Epithelial cell of proximal tubule (primary cell): ENCODE data around the gene RNMT. TPM values are rescaled to one million over a fixed set of nuclear protein-coding genes. Genes with fewer than 3 reads are reported as not detected.

Experiments
- DNase-seq: peaks from one replicate; pipeline ENCODE4 v3.0.0-alpha.2; 2011; ENCODE audit warnings: low read depth
- H3K4me3 ChIP-seq: 2 replicates; pipeline ENCODE4 v1.5.1; 2011; ENCODE audit warnings: low read depth, mild to moderate bottlenecking, low read length
- CTCF ChIP-seq: conservative IDR thresholded peaks from 2 replicates; pipeline ENCODE4 v1.5.1; 2012; ENCODE audit warnings: low read depth, mild to moderate bottlenecking, low read length
- total RNA-seq: library from RNA; depleted of rRNA; stranded (reverse); fragments of >200 nt; gene quantifications from 2 replicates; pipeline ENCODE4 v1.2.3, GENCODE V29; 2015

RNMT gene
- total RNA-seq, 1 donor from 2014 or later: 27.4 TPM

- no peak overlapping the region for H3K4me3 ChIP-seq
- no peak for TF ChIP-seq CTCF
- no peak for DNase-seq
These were observed 36.4 kb downstream of the RNMT start for GRCh38 chr18:13762690-13763439.

GRCh38 chr18:13775058-13775457, 48.6 kb downstream of the RNMT start:
- TF ChIP-seq CTCF: no peak
- H3K4me3 ChIP-seq: no peak overlapping the region
- DNase-seq: no peak

- TF ChIP-seq CTCF: no peak
- no peak overlapping the region for H3K4me3 ChIP-seq
- no peak for DNase-seq
These were observed 64.7 kb downstream of the RNMT start for GRCh38 chr18:13791181-13791580.

- no peak for DNase-seq
- H3K4me3 ChIP-seq: no peak overlapping the region
- no peak for TF ChIP-seq CTCF
These were observed 67.3 kb downstream of the RNMT start for GRCh38 chr18:13793819-13794218.

- DNase-seq: no peak
- H3K4me3 ChIP-seq: no peak overlapping the region
- TF ChIP-seq CTCF: no peak
These were observed 70.0 kb downstream of the RNMT start for GRCh38 chr18:13796515-13796914.

- no peak for DNase-seq
- no peak for TF ChIP-seq CTCF
- no peak overlapping the region for H3K4me3 ChIP-seq
These were observed 70.7 kb downstream of the RNMT start for GRCh38 chr18:13797157-13797611.

- DNase-seq: no peak
- no peak overlapping the region for H3K4me3 ChIP-seq
- no peak for TF ChIP-seq CTCF
These were observed 72.9 kb downstream of the RNMT start for GRCh38 chr18:13799396-13799795.
